HepG2 (cell line): Measurements from ENCODE around the gene SEC63. TPM values are rescaled to one million over a fixed set of nuclear protein-coding genes. Genes with fewer than 3 reads are reported as not detected.

Source experiments
- ATF3 ChIP-seq: sonication (generic); formaldehyde crosslinking; IDR thresholded peaks from 2 replicates; pipeline ENCODE4 v1.4.0; 2020; ENCODE audit warnings: missing genetic modification reagents
- FOXC1 ChIP-seq: sonication (generic); formaldehyde crosslinking; IDR thresholded peaks from 2 replicates; pipeline ENCODE4 v1.8.0; 2022; ENCODE audit warnings: mild to moderate bottlenecking, missing genetic modification reagents, borderline replicate concordance
- FOXJ3 ChIP-seq: sonication (generic); formaldehyde crosslinking; IDR thresholded peaks from 2 replicates; pipeline ENCODE4 v1.4.0; 2020; ENCODE audit warnings: missing genetic modification reagents, mild to moderate bottlenecking, borderline replicate concordance
- FOXP4 ChIP-seq: sonication (generic); formaldehyde crosslinking; IDR thresholded peaks from 2 replicates; pipeline ENCODE4 v1.4.0; 2020; ENCODE audit warnings: missing genetic modification reagents
- GMEB2 ChIP-seq: IDR thresholded peaks from 2 replicates; pipeline ENCODE4 v1.6.1; 2016; ENCODE audit warnings: missing biosample characterization, missing genetic modification reagents, low read depth
- HHEX ChIP-seq: IDR thresholded peaks from 2 replicates; pipeline ENCODE4 v1.6.1; 2016; ENCODE audit warnings: control low read depth
- HOXA9 ChIP-seq: sonication (generic); formaldehyde crosslinking; IDR thresholded peaks from 2 replicates; pipeline ENCODE4 v1.8.1; 2022; ENCODE audit warnings: missing genetic modification reagents, mild to moderate bottlenecking, moderate library complexity, borderline replicate concordance
- JUND ChIP-seq: sonication (generic); formaldehyde crosslinking; IDR thresholded peaks from 2 replicates; pipeline ENCODE4 v1.8.0; 2022; ENCODE audit warnings: mild to moderate bottlenecking, missing genetic modification reagents
- MYNN ChIP-seq: sonication (generic); formaldehyde crosslinking; IDR thresholded peaks from 2 replicates; pipeline ENCODE4 v1.4.0; 2020; ENCODE audit warnings: mild to moderate bottlenecking, low read depth, missing genetic modification reagents
- PCBP1 ChIP-seq: fragments of 200-400 bp; formaldehyde crosslinking; IDR thresholded peaks from 2 replicates; pipeline ENCODE4 v1.6.1; 2017; ENCODE audit warnings: mild to moderate bottlenecking, low read depth, low read length, borderline replicate concordance
- SOX13 ChIP-seq, 3 experiments: fragments of 450-650 bp in 1 of 3; sonication (generic) in 1 of 3; formaldehyde crosslinking in 1 of 3; IDR thresholded peaks in 2 of 3; conservative IDR thresholded peaks in 1 of 3; 2 replicates each; pipeline versions ENCODE4 v1.5.0 to v1.6.1; 2016 to 2020; ENCODE audit warnings: antibody characterized with exemption in 1 of 3, mild to moderate bottlenecking in 1 of 3, missing compliant biosample characterization in 1 of 3, missing genetic modification reagents in 1 of 3, moderate library complexity in 1 of 3
- SP4 ChIP-seq: sonication (generic); formaldehyde crosslinking; IDR thresholded peaks from 2 replicates; pipeline ENCODE4 v1.8.1; 2023; ENCODE audit warnings: mild to moderate bottlenecking, missing genetic modification reagents
- ZBTB7A ChIP-seq: sonication (generic); formaldehyde crosslinking; IDR thresholded peaks from 2 replicates; pipeline ENCODE4 v1.8.0; 2022; ENCODE audit warnings: mild to moderate bottlenecking, missing genetic modification reagents
- ZFY ChIP-seq: sonication (generic); formaldehyde crosslinking; IDR thresholded peaks from 2 replicates; pipeline ENCODE4 v1.4.0; 2020; ENCODE audit warnings: missing genetic modification reagents
- ZNF317 ChIP-seq: sonication (generic); formaldehyde crosslinking; IDR thresholded peaks from 2 replicates; pipeline ENCODE4 v1.5.0; 2020; ENCODE audit warnings: mild to moderate bottlenecking, missing genetic modification reagents
- ZXDC ChIP-seq: sonication (generic); formaldehyde crosslinking; IDR thresholded peaks from 2 replicates; pipeline ENCODE4 v1.5.0; 2020; ENCODE audit warnings: mild to moderate bottlenecking, missing genetic modification reagents
- polyA plus RNA-seq, 8 experiments: library from polyadenylated mRNA; depleted of rRNA in 3 of 8; stranded (reverse) in 7 of 8; unstranded in 1 of 8; fragments of >200 nt; fragmentation: Illumina TruSeq in 4 of 8; extraction: Trizol in 4 of 8; gene quantifications; 2 replicates each; pipeline versions ENCODE4 v1.2.1 to v1.2.3, GENCODE V29; 2011 to 2016; ENCODE audit warnings: low read depth in 4 of 8, missing spikeins in 1 of 8, mixed read lengths in 1 of 8; ENCODE audit not compliant: insufficient read depth in 1 of 8
- total RNA-seq, 5 experiments: library from RNA; depleted of rRNA; stranded (reverse); fragments of >200 nt; fragmentation: Illumina TruSeq; extraction: Trizol; gene quantifications; 2 replicates each; pipeline ENCODE4 v1.2.3, GENCODE V29; 2016; ENCODE audit warnings: low read depth in 1 of 5

Gene SEC63
- total and polyA plus RNA-seq, 2 of the 13 experiments (the other 11 are each of a cell fraction or from before 2014, with no cell fraction given): 20.2 to 45.9 TPM

GRCh38 chr6:108001696-108002231 is 43.8 kb upstream of the SEC63 start (continued):
- TF ChIP-seq ZFY (CRISPR knock-in tag) (0 out of 2 replicates have a peak, but pooled peaks have one; percentile 8), PCBP1 (no peak), JUND (CRISPR knock-in tag) (no peak), ZNF317 (CRISPR knock-in tag) (no peak), GMEB2 (CRISPR knock-in tag) (no peak), MYNN (CRISPR knock-in tag) (no peak), ZBTB7A (no peak), ATF3 (CRISPR knock-in tag) (no peak), SP4 (CRISPR knock-in tag) (no peak), HHEX (CRISPR knock-in tag) (no peak), FOXP4 (CRISPR knock-in tag) (no peak; the same call in 1 of the 2 replicates), SOX13 (IDR thresholded peaks at IDR 0.05) (no peak), SOX13 (CRISPR knock-in tag; conservative IDR thresholded peaks at IDR 0.05 in 1 of 2, IDR thresholded peaks at IDR 0.05 in 1 of 2) (peak in 1 of 2 experiments; percentile 84; a peak in 2 of 4 replicates), HOXA9 (CRISPR knock-in tag) (no peak), FOXC1 (CRISPR knock-in tag) (no peak), ZXDC (peak; percentile 22; the same call in 1 of the 2 replicates), FOXJ3 (0 out of 2 replicates have a peak, but pooled peaks have one; percentile 25)
